ENCODE results near the gene GLCCI1. TPM values are rescaled to one million over a fixed set of nuclear protein-coding genes. Genes with fewer than 3 reads are reported as not detected.

Gene GLCCI1
- total RNA-seq, 4 donors from 2014 or later, result 6.0 to 22.6 (median 8.5) TPM

DNA sequence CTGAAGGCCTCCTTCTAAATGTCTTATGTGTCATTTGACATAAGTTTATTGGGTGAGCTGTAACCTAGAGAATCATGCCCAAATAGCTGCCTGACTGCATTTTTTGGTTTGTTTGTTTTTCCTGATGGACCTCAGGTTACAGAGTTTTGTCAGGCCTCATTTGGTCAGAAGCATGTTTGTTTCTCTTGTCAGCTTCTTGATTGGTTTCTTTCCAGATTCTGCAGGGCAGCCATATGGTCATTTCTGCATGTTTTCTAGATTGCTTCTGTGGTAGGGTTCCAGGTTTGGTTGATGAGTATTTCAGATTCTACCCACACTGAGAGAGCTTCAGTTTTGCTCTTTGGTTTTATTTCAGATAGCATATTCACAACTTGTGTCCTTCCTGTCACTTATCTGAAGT is 28.0 kb downstream of the GLCCI1 start:
- no peak for TF ChIP-seq CTCF (IDR thresholded peaks at IDR 0.05)
- DNase-seq (ENCODE audit: low spot score) (no peak), ATAC-seq (ENCODE audit: low FRiP score) (no peak)

DNA sequence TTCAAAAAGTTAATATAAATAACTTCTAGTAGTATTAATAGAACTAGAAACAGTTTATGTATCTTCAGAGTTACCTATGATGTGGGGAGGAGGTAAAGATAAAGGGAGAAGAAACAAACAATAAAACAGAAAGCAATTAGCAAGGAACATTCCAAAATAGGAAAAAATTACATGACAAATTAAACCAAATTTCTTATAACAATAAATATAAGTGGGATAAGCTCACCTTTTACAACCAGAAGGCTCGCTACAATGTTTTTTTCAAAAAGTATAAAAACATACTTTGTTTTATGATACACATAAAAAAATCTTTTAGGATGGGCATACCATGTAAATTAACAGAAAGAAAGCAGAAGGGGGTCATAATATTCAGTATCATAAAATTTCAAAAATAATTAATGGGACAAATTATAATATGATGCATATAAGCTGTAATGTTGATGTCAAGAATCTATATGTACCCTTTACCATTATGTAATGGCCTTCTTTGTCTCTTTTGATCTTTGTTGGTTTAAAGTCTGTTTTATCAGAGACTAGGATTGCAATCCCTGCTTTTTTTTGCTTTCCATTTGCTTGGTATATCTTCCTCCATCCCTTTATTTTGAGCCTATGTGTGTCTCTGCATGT is 31.8 kb downstream of the GLCCI1 start:
- ATAC-seq (ENCODE audit: low FRiP score) (no peak), DNase-seq (ENCODE audit: low spot score) (no peak)
- no peak for TF ChIP-seq CTCF (IDR thresholded peaks at IDR 0.05)

DNA sequence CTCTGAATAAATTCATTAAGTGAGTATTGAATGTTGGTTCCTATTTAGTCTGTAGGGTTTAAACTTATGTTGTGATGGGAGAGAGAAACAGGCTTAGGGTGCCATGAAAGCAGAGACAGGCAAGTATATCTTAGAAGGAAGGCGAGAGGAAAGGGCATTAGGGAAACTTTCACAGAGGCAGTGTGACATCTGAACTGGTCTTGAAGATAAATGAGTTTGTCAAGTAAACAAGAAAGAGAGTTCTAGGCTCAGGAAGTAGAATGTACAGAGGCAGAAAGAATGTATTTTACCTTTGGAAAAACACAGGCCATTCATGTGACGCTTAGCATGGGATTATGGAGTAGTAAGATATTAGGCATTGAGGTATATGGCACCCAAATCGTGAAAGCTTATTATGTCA is 34.5 kb downstream of the GLCCI1 start:
- no peak for DNase-seq (ENCODE audit: low spot score)
- ATAC-seq (ENCODE audit: low FRiP score), result no peak
- no peak for TF ChIP-seq CTCF (IDR thresholded peaks at IDR 0.05)

DNA sequence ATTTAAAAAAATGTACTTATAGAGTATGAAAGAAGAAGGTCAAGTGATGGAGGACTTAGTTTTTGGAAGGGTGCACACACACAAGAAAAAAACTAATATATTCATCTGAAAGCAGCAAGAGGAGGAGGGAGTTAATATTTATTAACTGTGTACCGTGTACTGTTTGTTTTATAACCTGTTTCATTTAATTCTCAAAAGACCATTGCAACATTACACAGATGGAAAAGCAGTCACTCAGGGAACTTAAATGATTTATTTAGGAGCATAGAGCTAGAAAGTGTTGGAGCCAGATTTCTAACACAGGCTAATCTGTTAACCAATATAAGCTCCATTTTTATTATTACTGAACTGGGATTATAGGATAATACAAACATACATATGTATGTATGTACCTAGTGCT is 36.7 kb downstream of the GLCCI1 start:
- DNase-seq (ENCODE audit: low spot score) (no peak), ATAC-seq (ENCODE audit: low FRiP score) (no peak)
- no peak for TF ChIP-seq CTCF (IDR thresholded peaks at IDR 0.05)

DNA sequence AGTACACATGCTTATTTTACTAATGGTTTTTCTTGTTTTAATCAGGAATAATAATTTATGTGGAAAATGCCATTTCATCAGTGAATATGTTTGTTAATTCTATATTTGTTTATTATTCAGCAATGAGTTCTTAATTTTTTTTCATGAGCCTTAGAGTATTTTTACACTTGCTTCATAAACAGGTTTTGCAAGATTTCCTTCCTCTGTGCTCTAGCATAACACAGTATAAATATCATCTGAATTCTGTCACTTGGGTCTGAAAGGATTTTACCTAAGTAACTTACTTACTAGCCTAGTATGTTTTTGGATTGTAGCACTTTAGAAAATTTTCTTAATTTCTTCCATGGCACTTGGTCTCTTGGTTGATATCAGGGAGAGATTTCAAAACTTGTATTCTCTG is 45.8 kb downstream of the GLCCI1 start:
- ATAC-seq (ENCODE audit: low FRiP score) (no peak), DNase-seq (ENCODE audit: low spot score) (no peak)
- TF ChIP-seq CTCF (IDR thresholded peaks at IDR 0.05), result no peak

DNA sequence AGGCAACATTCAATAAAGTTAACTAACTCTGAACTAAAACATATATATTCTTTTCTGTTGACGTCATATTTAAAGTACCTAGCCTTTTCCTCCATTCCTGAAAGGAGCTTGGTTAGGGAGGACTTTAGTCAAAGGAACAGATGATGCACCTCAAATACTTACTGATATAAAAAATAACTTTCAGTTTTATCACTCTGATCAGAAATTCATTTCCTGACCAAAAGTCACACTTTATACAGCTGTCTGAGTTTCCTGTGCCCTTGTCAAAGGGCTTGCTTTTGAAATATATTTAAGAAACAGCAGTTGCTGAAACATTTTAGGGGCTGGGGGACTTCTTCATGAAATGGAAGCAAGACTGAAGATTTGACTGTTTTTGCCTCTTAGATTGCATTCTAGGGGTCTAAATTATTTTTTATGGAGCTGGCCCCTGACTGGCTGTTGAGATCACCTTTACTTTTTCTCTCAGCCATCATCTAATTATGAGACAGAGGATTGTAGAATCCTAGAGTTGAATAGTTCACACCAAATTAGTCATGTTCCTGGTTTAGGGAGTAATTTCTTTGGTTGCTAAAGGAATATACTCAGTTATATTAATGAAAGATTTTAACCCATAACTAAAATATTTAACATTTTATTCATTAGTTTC is 46.6 kb downstream of the GLCCI1 start:
- ATAC-seq (ENCODE audit: low FRiP score), result no peak
- DNase-seq (ENCODE audit: low spot score), result no peak
- TF ChIP-seq CTCF (IDR thresholded peaks at IDR 0.05), result no peak

DNA sequence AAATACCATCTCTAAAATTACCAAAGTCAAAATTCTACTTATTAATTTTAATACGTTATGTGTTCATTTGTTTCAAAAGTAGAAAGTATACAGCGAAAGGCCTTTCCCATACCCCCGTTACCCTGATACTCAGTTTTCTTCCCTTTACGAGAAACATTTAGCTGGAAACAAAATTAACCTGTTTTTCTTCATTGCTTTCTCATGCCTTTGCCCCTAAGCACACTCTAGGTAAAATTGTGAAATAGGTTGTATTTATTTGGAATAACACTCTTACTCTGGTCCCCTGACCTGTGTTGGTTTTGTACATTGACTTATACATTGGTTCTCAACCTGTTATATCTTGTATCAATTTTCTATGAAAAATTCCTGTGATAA is 47.1 kb downstream of the GLCCI1 start:
- TF ChIP-seq CTCF (IDR thresholded peaks at IDR 0.05), result no peak
- ATAC-seq (ENCODE audit: low FRiP score), result no peak
- no peak for DNase-seq (ENCODE audit: low spot score)

Data from omental fat pad (tissue), 4 donors.